ENCODE data around the gene MAPKAP1. TPM values are rescaled to one million over a fixed set of nuclear protein-coding genes. Genes with fewer than 3 reads are reported as not detected.

Gene MAPKAP1
- total RNA-seq, 1 donor from 2014 or later: 123 TPM

DNA sequence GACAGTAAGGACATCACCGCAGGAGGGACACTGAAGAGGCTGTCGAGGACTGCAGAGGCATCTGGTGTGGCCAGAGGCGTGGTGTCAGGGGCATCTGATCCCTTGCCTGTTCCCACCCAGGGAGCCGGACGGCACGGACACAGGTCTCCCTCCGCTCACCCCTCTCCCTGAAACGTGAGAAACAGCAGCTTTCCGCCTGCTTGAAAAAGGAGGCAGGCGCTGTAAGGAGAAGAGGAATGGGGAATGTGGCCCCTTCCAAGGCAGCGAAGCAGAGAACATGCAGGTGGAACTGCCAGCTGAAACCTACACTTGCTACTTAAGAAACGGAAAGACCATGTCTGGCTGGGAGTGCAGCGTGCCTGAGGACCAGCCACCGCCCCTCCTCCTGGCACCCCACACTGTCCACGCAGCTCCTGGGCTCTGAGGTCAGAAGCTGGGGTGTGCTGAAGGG is 269.2 kb downstream of the MAPKAP1 start:
- Mint-ChIP-seq H3K4me3 (no peak overlapping the region), H3K9me3 (no peaks in the 10 kb centered on the region)
- intact Hi-C loops (cut with micrococcal nuclease): no loop called here

DNA sequence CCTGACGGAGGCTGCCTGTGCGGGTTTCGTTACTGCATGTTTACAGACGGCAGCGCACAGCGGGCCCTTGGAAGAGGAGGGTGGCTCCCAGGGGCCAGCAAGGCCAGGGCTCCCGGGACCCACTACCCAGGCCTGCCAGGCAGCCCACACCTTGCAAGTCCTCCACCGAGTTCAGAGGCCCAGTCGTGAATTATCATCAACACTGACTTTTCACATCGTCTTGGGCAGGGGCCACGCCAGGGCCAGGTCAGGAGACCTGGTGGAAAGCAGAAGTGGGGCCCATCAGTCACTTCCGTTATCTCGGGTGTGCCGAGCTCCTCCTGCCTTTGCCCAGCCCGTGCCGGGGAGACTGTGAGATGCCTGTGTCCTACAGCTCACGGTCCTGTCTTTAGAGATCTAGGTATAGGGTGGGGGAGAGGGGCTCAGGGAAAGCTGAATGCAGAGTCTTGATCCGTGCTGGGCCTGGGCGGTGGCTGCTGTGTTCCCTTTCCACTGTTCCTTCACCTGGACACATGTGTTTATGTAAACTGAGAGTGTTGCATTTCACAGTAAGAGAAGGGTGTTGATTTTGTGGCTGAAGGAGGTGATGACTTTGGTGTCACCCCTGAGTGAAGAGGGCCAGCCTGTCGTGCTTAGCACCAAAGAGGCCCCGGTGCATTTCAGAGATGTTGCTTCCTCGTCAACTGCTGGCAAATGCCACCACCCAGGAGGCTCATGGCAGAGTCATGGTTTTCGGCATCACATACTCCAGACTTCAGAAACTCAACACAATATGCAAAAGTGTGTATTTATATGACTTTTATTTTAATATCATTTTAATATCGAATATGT is 270.2 kb downstream of the MAPKAP1 start:
- DNase-seq: no peak
- H3K9me3 Mint-ChIP-seq: no peaks in the 10 kb centered on the region
- no peaks in the 10 kb centered on the region for H3K4me1 Mint-ChIP-seq
- intact Hi-C loops (cut with micrococcal nuclease): no loop called here
- peaks cover 4% of the 10 kb centered on the region for H3K36me3 Mint-ChIP-seq (ENCODE audit: low read depth)
- no peaks in the 10 kb centered on the region for H3K27me3 Mint-ChIP-seq
- no peak overlapping the region for H3K4me3 Mint-ChIP-seq
- H3K27ac Mint-ChIP-seq: no peak overlapping the region

More for the DNA sequence above, 269.2 kb downstream of the MAPKAP1 start:
- DNase-seq: no peak
- no peaks in the 10 kb centered on the region for H3K27me3 Mint-ChIP-seq
- H3K4me1 Mint-ChIP-seq: no peaks in the 10 kb centered on the region
- H3K27ac Mint-ChIP-seq: no peak overlapping the region
- peaks cover 4% of the 10 kb centered on the region for H3K36me3 Mint-ChIP-seq (ENCODE audit: low read depth)

DNA sequence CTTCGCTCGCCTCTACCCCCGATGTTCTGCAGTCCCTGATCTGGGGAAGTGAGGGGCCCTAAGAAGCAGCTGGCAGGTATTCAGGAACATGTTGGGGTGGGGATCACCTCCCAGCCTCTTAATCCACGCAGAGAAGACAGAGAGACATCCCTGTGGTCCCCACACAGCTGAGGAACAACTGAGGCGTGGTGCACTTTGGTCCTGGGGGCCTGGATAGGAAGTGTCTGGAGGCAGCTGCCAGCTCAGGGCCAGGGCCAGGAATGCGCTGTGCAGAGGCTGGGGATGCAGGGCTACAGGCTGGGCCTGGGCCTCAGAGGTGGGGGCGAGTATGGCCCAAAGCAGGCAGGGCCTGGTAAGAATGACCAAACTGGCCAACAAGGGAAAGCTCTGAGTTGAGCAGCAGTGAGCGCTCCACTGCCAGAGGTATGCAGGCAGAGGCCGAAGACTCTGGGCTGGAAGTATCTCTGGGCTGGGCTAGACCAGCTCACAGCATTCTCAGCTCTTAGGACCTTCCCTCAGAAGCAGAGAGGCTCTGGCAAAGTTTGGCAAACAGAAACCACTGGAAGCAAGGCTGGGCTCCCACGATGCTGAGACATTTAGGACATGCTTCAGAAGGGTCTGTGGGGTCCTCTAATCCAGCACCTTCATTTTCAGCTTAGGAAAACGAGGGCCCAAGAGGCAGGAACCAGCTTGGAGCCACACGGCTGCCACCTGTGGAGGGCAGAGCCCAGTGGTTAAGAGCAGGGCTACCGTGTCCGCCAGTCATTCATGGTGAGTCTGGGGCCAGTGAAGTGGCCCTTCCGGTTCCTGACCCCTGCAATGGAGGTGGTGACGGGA is 271.0 kb downstream of the MAPKAP1 start:
- Mint-ChIP-seq H3K9me3 (no peaks in the 10 kb centered on the region), H3K27me3 (no peaks in the 10 kb centered on the region), H3K4me1 (no peaks in the 10 kb centered on the region), H3K36me3 (ENCODE audit: low read depth) (peaks cover 4% of the 10 kb centered on the region), H3K27ac (no peak overlapping the region), H3K4me3 (no peak overlapping the region)
- intact Hi-C loops (cut with micrococcal nuclease): no loop called here
- DNase-seq: no peak

DNA sequence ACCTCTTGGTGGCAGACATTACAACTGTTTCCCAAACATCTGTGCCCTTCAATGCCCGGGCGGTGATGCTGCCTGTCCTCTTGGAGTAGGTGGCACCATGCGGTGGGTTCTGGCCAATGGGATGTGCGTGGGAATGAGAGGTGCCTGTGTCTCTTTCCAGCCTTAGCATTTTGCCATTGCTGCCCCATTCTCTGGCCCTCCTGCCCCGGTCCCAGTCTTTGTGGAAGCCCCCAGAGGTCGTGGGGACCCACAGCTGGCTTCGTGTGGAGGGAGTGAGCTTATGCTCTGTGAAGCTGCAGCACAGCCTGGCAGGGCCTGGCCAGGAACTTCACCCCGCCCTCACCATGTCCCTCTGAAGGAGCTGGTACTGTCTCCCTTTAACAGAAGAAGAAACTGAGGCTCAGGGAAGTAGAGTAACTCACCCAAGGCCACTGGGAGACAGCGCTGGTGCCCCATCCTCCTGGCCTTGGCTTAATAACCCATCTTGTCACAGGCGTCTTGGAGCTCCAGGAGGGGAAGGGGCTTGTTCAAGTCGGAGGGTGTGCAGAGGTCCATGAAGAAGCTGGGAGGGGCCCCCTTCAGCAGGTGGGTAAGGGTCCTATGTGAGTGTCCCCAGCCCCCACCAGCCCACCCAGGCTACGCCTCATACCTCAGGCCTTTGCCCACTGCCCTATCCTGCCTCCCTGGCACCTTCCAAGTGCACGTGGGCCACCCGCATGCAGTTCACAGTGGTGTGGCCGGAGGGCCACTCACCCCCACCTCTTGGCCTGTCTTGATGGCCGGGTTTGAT is 271.8 kb downstream of the MAPKAP1 start:
- Mint-ChIP-seq H3K27ac (no peak overlapping the region), H3K4me3 (no peak overlapping the region), H3K36me3 (ENCODE audit: low read depth) (peaks cover 4% of the 10 kb centered on the region), H3K9me3 (no peaks in the 10 kb centered on the region), H3K4me1 (no peaks in the 10 kb centered on the region), H3K27me3 (no peaks in the 10 kb centered on the region)
- no peak for DNase-seq
- intact Hi-C loops (cut with micrococcal nuclease): no loop called here

DNA sequence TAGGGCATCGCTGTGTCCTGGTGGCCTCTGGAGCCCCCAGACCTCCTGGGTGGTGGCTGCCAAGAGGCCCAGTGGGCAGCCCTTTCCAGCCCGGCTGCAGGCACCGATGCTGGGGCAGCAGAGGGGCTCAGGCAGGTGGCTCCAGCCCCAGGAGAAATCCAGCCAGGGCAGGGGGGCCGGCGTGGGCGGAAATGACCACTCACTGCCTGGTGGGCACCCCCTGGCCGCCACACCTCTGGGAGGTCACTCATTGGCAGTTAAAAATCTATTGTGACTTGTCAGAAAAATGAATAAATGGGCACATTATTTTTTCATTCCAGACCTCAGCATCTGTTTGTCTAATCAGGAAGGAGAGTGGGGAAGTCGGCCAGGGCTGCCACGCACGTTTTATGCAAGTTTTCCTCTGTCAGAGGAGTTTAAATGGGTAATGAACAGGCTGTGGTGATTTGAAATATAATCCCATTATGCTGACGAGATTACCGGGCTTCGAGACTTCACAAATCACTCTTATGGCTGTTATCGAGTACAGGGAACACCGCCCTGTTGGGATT is 273.5 kb downstream of the MAPKAP1 start:
- no peak overlapping the region for H3K4me3 Mint-ChIP-seq
- H3K27me3 Mint-ChIP-seq: no peaks in the 10 kb centered on the region
- no peak overlapping the region for H3K27ac Mint-ChIP-seq
- H3K9me3 Mint-ChIP-seq: no peaks in the 10 kb centered on the region
- DNase-seq: no peak
- H3K36me3 Mint-ChIP-seq (ENCODE audit: low read depth): peaks cover 2% of the 10 kb centered on the region
- intact Hi-C loops (cut with micrococcal nuclease): no loop called here
- H3K4me1 Mint-ChIP-seq: no peaks in the 10 kb centered on the region

DNA sequence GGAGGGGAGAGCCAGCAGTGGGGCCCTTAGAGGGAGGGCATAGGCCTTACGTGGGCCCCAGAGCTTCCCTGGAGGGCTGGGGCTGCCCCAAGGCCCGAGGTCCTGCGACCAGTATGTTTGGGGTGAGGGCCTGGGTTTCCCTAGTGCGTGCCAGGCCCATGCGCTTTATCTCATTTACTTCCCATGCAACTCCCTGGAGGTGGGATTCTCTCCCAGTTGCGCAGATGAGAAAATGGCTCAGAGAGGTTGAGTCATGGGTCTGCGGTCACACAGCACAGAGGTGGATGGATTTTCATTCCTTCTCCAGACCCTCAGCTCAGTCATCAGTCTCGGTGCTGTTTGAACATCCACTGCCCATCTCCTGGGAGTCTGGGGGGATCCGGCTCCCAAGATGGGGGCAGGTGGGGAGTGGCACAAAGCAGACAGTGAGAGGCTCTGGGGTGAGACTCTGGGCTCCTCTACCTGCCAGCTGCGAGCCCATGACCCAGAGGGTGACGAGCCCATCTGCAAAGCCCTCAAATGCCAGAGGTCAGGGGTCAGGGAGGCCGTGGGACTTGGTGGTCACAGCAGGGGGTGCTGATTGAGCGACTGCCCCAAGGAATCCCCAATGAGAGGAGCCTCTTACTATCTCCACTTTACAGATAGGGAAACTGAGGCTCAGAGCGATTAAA is 274.2 kb downstream of the MAPKAP1 start:
- no peak for DNase-seq
- intact Hi-C loops (cut with micrococcal nuclease): no loop called here
- no peaks in the 10 kb centered on the region for H3K9me3 Mint-ChIP-seq
- H3K4me1 Mint-ChIP-seq: no peaks in the 10 kb centered on the region
- no peak overlapping the region for H3K27ac Mint-ChIP-seq
- H3K27me3 Mint-ChIP-seq: no peaks in the 10 kb centered on the region
- no peak overlapping the region for H3K4me3 Mint-ChIP-seq
- H3K36me3 Mint-ChIP-seq (ENCODE audit: low read depth): peaks cover 2% of the 10 kb centered on the region

DNA sequence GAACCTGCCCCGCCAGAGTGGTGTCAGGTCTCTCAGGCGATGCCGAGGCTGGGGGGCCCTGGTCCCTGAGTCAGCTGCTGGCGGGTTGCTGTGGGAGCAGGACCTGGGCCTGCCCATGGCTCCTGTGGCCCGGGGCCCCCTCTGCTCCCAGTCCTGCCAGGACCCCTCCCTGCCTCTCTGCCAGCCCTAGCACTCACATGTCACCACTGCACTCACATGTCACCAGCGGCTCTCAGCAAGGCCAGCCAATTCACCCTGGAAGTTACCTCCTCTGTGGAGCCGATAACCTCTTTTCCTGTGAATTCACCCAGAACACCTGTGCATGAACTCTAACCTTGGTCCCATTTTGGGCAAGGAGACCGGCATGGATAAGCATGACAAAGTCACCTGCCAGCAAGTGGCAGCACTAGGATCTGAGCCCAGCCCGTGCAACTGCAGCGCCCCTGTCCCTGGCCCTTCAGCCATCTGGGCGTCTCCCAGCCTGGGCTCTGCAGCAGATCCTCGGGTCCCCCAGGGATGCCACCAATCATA is 275.2 kb downstream of the MAPKAP1 start:
- intact Hi-C loops (cut with micrococcal nuclease): no loop called here
- Mint-ChIP-seq H3K27ac (no peak overlapping the region), H3K9me3 (no peaks in the 10 kb centered on the region), H3K36me3 (ENCODE audit: low read depth) (no peaks in the 10 kb centered on the region), H3K27me3 (no peaks in the 10 kb centered on the region), H3K4me3 (no peak overlapping the region), H3K4me1 (no peaks in the 10 kb centered on the region)
- no peak for DNase-seq

DNA sequence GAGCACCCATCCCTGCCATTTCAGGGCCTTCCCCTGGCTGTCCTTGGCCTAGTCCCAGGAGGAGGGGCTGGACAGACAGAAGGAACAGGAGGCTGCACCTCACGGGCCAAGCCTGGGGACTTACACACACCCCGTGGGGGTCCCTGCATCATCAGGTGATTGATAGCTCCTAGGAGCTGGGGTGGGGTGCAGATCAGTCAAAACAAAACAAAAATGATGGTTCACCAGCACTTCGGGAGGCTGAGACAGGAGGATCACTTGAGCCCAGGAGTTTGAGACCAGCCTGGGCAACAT is 276.0 kb downstream of the MAPKAP1 start:
- H3K27me3 Mint-ChIP-seq: no peaks in the 10 kb centered on the region
- H3K9me3 Mint-ChIP-seq: no peaks in the 10 kb centered on the region
- no peaks in the 10 kb centered on the region for H3K36me3 Mint-ChIP-seq (ENCODE audit: low read depth)
- intact Hi-C loops (cut with micrococcal nuclease): no loop called here
- no peak overlapping the region for H3K27ac Mint-ChIP-seq
- no peak overlapping the region for H3K4me3 Mint-ChIP-seq
- no peak for DNase-seq
- H3K4me1 Mint-ChIP-seq: no peaks in the 10 kb centered on the region

DNA sequence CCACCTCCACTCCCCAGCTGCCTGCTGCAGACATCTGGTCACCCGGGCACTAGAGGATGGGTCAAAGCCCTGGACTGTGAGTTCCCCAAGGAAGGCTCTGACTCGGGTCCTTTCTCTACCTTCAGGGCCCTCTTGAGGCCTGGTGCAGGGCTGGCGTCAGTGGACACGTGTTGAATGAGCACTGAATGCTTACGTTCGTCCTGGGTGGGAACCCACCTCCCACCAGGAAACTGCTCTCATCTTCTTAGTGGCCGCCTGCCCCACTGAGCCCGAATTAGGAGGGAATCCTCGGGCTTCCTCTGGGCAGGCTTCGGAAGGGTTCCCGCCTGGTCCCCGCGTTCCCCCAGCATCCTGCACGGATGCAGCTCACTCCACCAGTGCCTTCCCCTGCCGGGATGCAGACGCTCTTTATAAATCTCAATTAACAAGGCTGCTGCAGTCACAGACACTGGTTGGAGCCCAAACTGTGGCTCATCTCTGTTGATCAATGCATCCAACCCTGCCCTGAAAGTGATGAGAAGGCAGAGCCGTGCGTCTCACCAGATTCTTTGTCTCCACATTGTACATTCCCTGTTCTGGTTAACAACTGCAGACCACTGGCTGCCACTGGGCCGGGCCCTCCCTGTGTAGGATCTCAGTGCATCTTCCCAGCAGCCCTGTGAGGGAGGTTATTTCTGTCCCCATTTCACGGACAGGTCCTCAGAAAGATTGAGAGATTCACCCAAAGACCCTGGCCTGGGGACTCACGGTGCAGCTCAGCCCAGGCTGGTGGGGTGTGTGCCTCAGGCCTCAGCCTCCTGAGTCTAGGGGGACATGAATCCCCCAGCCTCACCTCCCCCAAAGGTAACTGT is 276.6 kb downstream of the MAPKAP1 start:
- no peaks in the 10 kb centered on the region for H3K4me1 Mint-ChIP-seq
- no peaks in the 10 kb centered on the region for H3K36me3 Mint-ChIP-seq (ENCODE audit: low read depth)
- H3K4me3 Mint-ChIP-seq: no peak overlapping the region
- no peak for DNase-seq
- no peaks in the 10 kb centered on the region for H3K27me3 Mint-ChIP-seq
- H3K9me3 Mint-ChIP-seq: no peaks in the 10 kb centered on the region
- intact Hi-C loops (cut with micrococcal nuclease): no loop called here
- no peak overlapping the region for H3K27ac Mint-ChIP-seq

DNA sequence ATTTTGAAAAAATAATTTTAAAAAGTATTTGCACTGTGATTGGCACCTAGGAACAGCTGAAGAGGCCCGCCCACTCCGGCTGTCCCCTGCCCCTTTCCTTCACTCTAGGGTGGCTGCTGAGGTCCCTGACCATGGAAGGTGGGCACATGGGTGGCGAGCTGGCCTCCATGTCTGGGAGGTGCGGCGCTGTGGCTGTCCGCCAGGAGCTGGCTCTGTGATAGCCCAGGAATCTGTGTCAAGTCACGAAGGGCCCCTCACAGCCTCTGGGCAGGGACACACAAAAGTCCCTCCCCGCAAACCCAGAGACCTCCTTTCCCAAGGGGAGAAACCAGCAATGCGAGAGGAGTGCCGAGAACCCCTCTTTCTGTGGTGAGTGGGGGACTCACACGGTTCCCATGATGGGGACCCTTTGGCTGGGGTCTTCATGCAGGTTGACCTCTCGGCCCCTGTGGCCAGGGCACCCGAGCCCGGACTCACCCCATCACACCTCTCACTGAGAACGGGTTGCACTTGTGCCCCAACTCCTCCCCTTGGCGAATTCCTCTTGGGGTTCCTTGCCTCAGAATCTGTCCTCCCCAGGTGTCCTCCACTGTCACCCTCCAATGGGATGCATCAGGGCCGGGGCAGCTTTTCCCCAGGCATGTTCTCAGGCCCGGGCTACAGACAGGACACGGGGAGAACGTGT is 277.4 kb downstream of the MAPKAP1 start:
- H3K4me3 Mint-ChIP-seq: no peak overlapping the region
- no peak for DNase-seq
- intact Hi-C loops (cut with micrococcal nuclease): no loop called here
- no peaks in the 10 kb centered on the region for H3K36me3 Mint-ChIP-seq (ENCODE audit: low read depth)
- no peaks in the 10 kb centered on the region for H3K9me3 Mint-ChIP-seq
- no peaks in the 10 kb centered on the region for H3K4me1 Mint-ChIP-seq
- H3K27ac Mint-ChIP-seq: no peak overlapping the region
- no peaks in the 10 kb centered on the region for H3K27me3 Mint-ChIP-seq

DNA sequence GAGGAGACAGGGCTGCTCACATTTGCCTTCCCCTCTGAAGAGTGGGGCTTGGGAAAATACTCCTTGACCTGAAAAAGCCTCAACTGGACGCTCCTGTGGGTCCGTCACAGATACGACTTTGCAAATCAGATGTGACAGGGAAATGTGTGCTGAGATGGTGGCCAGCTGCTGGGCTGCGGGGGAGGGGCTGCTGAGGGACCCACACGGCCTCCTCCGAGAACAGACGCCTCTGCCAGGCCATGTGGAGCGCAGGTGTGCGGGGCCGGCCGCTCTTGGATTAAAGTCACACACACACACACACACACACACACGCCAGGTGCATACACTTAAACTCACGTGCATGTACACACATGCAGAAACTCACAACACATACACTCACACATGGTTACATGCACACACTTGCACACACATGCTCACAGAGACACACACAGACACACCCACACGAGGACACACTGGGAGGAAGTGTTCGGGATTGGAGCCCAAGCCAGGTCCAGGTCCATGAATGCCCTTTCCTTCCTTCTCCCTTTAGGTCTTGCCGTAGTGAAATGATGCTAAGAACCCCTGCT is 278.0 kb downstream of the MAPKAP1 start:
- intact Hi-C loops (cut with micrococcal nuclease): loop anchor here (1.0 kb wide), 1 partner anchor 202 kb away; no protein-coding TSS in a partner anchor
- Mint-ChIP-seq H3K27me3 (no peaks in the 10 kb centered on the region), H3K4me1 (no peaks in the 10 kb centered on the region), H3K36me3 (ENCODE audit: low read depth) (no peaks in the 10 kb centered on the region), H3K4me3 (no peak overlapping the region), H3K27ac (no peak overlapping the region), H3K9me3 (no peaks in the 10 kb centered on the region)
- no peak for DNase-seq
